Measurements from ENCODE around the gene HIBCH. TPM values are rescaled to one million over a fixed set of nuclear protein-coding genes. Genes with fewer than 3 reads are reported as not detected.

HIBCH gene
- total RNA-seq, 1 experiment from 2014 or later, result 26.5 TPM

DNA sequence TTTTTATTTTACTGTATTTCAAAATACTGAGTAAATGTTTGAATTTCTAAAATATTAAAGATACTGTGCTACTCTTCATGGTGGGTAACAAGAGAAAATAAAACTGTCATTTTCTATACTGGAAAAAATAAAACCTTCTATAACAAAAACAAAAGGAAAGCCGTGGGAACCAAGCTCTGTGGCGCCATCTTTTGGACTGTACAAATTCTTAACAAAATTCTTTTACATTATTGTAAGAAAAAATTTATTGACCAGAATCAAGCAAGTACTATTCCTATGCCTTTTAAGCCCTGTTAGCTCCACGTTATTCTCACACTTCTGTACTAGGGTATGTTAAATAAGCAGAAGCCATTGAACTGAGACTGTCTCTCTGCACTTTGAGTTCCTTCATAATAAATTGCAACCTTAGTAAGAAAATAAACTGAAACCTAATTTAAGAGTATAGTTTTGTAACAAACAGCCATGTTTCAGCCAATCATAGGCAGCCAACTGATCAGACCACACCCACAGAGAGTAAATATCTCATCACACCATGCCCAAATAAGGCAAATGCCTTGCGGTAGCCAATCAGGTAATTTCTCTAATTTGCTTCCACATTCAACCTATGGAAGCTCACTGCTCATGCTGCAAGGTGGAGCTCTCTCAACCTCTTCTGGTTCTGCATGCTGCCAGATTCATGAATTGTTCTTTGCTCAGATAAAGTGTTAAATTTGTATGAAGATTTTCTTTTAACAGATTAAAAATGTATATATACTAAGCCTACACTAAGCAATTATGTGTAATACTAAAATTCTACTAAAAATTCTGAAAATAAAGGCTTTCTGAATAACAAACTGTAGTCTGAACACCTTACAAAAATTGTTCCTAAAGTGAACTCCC is 42.2 kb downstream of the HIBCH start (continued):
- no peak for TF ChIP-seq PRDM15 (CRISPR knock-in tag; IDR thresholded peaks at IDR 0.05)
- TF ChIP-seq TEAD1 (CRISPR knock-in tag; IDR thresholded peaks at IDR 0.05), result no peak
- no peak for TF ChIP-seq CBFB (CRISPR knock-in tag; IDR thresholded peaks at IDR 0.05; ENCODE audit: low read depth)

DNA sequence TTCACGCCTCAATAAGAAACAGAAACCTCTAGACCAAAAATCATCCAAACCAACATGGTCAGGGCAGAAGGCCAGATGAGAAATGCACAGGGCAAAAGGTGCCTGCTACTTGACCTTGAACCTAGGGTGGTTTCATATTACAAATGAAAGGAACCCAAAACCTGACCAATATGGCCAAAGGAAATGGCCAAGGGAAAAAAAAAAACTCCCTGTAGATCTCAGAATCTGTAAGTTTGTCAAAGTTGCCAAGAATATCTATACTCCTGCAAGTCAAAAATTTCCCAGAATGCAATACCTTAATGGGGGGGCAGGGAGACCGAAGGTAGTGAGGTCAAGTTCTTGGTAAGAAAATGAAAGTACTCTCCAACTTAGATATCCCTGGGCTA is 47.2 kb downstream of the HIBCH start:
- no peak overlapping the region for H3K4me3 Mint-ChIP-seq
- ChIA-PET POLR2A (no interaction called here), CTCF (interaction anchor here (1.4 kb wide), 1 partner anchor 47 kb away, joined by 4 read pairs; the partner anchor contains the start of gene HIBCH)
- H3K36me3 Mint-ChIP-seq, result peaks cover 23% of the 10 kb centered on the region
- H3K27me3 Mint-ChIP-seq (ENCODE audit: low read depth), result no peaks in the 10 kb centered on the region
- TF ChIP-seq GRHL2 (CRISPR knock-in tag; IDR thresholded peaks at IDR 0.05; ENCODE audit: insufficient replicate concordance, severe bottlenecking), result no peak
- TF ChIP-seq GABPB1 (CRISPR knock-in tag; IDR thresholded peaks at IDR 0.05), result no peak
- TF ChIP-seq, protein P1, sequence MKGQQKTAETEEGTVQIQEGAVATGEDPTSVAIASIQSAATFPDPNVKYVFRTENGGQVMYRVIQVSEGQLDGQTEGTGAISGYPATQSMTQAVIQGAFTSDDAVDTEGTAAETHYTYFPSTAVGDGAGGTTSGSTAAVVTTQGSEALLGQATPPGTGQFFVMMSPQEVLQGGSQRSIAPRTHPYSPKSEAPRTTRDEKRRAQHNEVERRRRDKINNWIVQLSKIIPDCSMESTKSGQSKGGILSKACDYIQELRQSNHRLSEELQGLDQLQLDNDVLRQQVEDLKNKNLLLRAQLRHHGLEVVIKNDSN (CRISPR knock-in tag; IDR thresholded peaks at IDR 0.05), result no peak
- TF ChIP-seq ARID4B (CRISPR knock-in tag; IDR thresholded peaks at IDR 0.05; ENCODE audit: borderline replicate concordance), result no peak
- TF ChIP-seq RELA (CRISPR knock-in tag; IDR thresholded peaks at IDR 0.05; ENCODE audit: borderline replicate concordance), result no peak
- no peak for TF ChIP-seq FOXK1 (CRISPR knock-in tag; IDR thresholded peaks at IDR 0.05)
- no peak for TF ChIP-seq ZBTB21 (CRISPR knock-in tag; IDR thresholded peaks at IDR 0.05; ENCODE audit: borderline replicate concordance)
- TF ChIP-seq, protein P2, sequence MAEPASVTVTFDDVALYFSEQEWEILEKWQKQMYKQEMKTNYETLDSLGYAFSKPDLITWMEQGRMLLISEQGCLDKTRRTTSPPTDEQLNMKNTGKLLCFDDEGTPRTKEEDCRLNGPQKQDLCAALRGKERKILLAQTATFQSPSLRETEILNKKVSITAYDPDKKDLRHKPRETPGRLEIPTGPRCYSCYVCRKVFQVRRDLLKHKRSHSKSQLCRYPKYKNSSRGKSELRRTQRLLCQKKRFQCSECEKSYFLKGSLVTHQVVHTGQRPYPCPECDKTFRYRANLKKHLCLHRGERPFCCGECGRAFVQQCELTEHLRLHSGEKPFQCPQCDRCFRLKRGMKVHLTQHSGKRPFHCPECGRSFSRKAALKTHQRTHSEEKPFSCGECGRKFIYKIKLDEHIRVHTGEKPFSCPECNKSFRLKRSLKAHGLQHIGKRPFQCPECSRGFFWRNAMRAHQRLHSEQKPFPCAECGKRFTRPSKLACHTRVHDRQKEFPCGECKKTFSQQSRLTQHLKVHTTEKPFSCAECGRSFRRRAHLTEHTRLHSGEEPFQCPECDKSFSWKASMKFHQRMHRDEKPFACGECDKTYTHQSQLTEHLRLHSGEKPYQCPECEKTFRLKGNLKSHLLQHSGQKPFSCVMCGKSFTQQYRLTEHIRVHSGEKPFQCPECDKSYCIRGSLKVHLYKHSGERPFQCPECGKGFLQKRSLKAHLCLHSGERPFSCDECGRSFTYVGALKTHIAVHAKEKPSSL (CRISPR knock-in tag; conservative IDR thresholded peaks at IDR 0.05), result no peak
- TF ChIP-seq ATF2 (CRISPR knock-in tag; IDR thresholded peaks at IDR 0.05; ENCODE audit: borderline replicate concordance, low read depth), result no peak
- TF ChIP-seq MAX (CRISPR knock-in tag; IDR thresholded peaks at IDR 0.05), result no peak
- no peak for TF ChIP-seq NR1H2 (CRISPR knock-in tag; IDR thresholded peaks at IDR 0.05)
- no peak overlapping the region for H3K27ac Mint-ChIP-seq
- DNase-seq (ENCODE audit: low spot score) (no peak), ATAC-seq (no peak)
- peaks cover 8% of the 10 kb centered on the region for H3K9me3 Mint-ChIP-seq
- H3K4me1 Mint-ChIP-seq, result peaks cover 16% of the 10 kb centered on the region
